T-helper 2 cell treated with Interferon-gamma antibody and Interleukin-4, amounts not matched to agents 100 ng/mL and 5 ng/mL, for 36 hours (primary cell): Measurements from ENCODE around the gene GABRP. TPM values are rescaled to one million over a fixed set of nuclear protein-coding genes. Genes with fewer than 3 reads are reported as not detected.
"Not testable (repeated sequence)": the region's sequence is repeated elsewhere in the genome, so short reads cannot be mapped to it uniquely, and the experiment has no call there.

Source experiments
- intact Hi-C: fragments of 100-400 bp; cut with micrococcal nuclease; formaldehyde crosslinking; loops from one replicate; pipeline ENCODE4 v1.15.1; 2023
- total RNA-seq: library from RNA; stranded (reverse); gene quantifications from 2 replicates; pipeline ENCODE4 v1.2.3, GENCODE V29; 2022

GABRP gene
- total RNA-seq: not detected in 2 replicates

- intact Hi-C loops: no loop called here
Measured at GRCh38 chr5:170783498-170784247, at the start of gene GABRP. TSS of gene GABRP (plus strand) at chr5:170783725. CDS start at chr5:170788616, 4,891 bp downstream.

- intact Hi-C loops: no loop called here
Measured at GRCh38 chr5:170736966-170737365, 46.6 kb upstream of the GABRP start.

- intact Hi-C loops: no loop called here
Measured at GRCh38 chr5:170737591-170737990, 45.9 kb upstream of the GABRP start.

GRCh38 chr5:170738840-170739239, 44.7 kb upstream of the GABRP start:
- intact Hi-C loops: no loop called here

GRCh38 chr5:170739446-170739845, 44.1 kb upstream of the GABRP start:
- intact Hi-C loops: no loop called here

- intact Hi-C loops: loop anchor here (5.0 kb wide), 1 partner anchor 602 kb away; no protein-coding TSS in a partner anchor
Measured at GRCh38 chr5:170740551-170741205, 42.8 kb upstream of the GABRP start.

GRCh38 chr5:170741801-170742200, 41.7 kb upstream of the GABRP start:
- intact Hi-C loops: loop anchor here (5.0 kb wide), 1 partner anchor 600 kb away; no protein-coding TSS in a partner anchor

- intact Hi-C loops: loop anchor here (5.0 kb wide), 1 partner anchor 598 kb away; no protein-coding TSS in a partner anchor
Measured at GRCh38 chr5:170743876-170744212, 39.7 kb upstream of the GABRP start.

- intact Hi-C loops: no loop called here
Measured at GRCh38 chr5:170745481-170746071, 37.9 kb upstream of the GABRP start.

GRCh38 chr5:170746075-170746960, 37.2 kb upstream of the GABRP start:
- intact Hi-C loops: no loop called here

GRCh38 chr5:170746961-170747340, 36.6 kb upstream of the GABRP start:
- intact Hi-C loops: no loop called here

- intact Hi-C loops: no loop called here
Measured at GRCh38 chr5:170747357-170747756, 36.2 kb upstream of the GABRP start.

- intact Hi-C loops: no loop called here
Measured at GRCh38 chr5:170747851-170748250, 35.7 kb upstream of the GABRP start.

- intact Hi-C loops: no loop called here
Measured at GRCh38 chr5:170748951-170749471, 34.5 kb upstream of the GABRP start.

- intact Hi-C loops: no loop called here
Measured at GRCh38 chr5:170749911-170750431, 33.6 kb upstream of the GABRP start.

GRCh38 chr5:170750791-170751190, 32.7 kb upstream of the GABRP start:
- intact Hi-C loops: no loop called here

GRCh38 chr5:170751631-170752030, 31.9 kb upstream of the GABRP start:
- intact Hi-C loops: no loop called here

- intact Hi-C loops: no loop called here
Measured at GRCh38 chr5:170752257-170753215, 31.0 kb upstream of the GABRP start.

- intact Hi-C loops: no loop called here
Measured at GRCh38 chr5:170753311-170753710, 30.2 kb upstream of the GABRP start.

- intact Hi-C loops: not testable (repeated sequence)
Measured at GRCh38 chr5:170754508-170754907, 29.0 kb upstream of the GABRP start.
